ENCODE measurements around the gene MBD3L3.
A peak's percentile ranks its signal among the peaks of the same experiment; 100 is the strongest.
"Not testable (repeated sequence)": the region's sequence is repeated elsewhere in the genome, so short reads cannot be mapped to it uniquely, and the experiment has no call there.

MBD3L3 gene

GRCh38 chr19:7058576-7058975 lies at the start of gene MBD3L3:
TSS of gene MBD3L3 (minus strand) at chr19:7058676. CDS start at chr19:7058605, 71 bp downstream.
- DNase-seq: not testable (repeated sequence)

DNA sequence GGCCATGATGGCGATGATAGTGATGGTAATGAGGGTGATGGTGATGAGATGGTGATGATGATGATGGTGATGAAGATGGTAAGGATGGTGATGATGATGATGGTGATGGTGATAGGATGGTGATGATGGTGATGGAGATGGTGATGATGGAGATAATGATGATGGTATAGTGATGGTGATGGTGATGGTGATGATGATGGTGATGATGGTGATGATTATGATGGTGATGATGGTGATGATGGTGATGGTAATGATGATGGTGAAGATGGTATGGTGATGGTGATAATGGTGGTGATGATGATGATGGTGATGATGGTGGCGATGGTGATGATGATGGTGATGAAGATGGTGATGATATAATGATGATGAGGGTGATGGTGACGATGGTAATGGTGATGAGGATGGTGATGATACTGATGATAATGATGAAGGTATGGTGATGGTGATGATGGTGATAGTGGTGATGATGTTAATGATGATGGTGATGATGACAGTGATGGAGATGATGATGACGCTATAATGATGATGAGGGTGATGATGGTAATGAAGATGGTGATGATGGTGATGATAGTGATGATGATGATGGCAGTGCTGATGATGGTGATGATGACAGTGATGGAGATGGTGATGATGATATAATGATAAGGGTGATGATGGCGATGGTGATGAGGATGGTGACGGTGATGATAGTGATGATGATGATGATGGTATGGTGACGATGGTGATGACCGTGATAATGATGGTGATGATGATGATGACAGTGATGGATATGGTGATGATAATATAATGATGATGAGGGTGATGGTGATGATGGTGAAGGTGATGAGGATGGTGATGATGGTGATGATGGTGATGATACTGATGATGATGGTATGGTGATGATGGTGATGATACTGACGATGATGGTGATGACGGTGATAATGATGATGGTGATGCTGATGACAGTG lies 48.5 kb upstream of the MBD3L3 start:
- no peak for DNase-seq

- no peak for DNase-seq
Measured at GRCh38 chr19:7104747-7105447, 46.4 kb upstream of the MBD3L3 start.

GRCh38 chr19:7101498-7102253 lies 43.2 kb upstream of the MBD3L3 start:
- DNase-seq: no peak

DNA sequence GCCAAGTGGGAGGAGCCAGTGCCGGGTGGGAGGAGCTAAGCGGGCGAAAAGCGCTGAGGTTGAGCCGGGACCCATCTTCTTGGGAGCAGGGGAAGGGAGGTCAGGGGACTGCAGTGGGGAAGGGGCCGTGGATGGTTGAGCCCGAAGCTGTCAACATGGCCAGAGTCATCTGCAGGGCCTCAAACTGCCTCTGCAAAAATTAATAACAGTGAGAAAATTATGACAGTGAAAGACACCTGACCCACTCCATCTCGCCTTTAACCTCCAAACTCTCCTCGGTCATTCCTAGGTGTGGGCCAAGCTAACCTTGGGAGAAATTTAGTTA lies 41.1 kb upstream of the MBD3L3 start:
- DNase-seq: no peak

- DNase-seq: peak; percentile 85
Measured at GRCh38 chr19:7098701-7099596, 40.5 kb upstream of the MBD3L3 start.

GRCh38 chr19:7098096-7098495 lies 39.6 kb upstream of the MBD3L3 start:
- DNase-seq: no peak

- DNase-seq: no peak
Measured at GRCh38 chr19:7088999-7089398, 30.5 kb upstream of the MBD3L3 start.

- DNase-seq: no peak
Measured at GRCh38 chr19:7083076-7083956, 24.8 kb upstream of the MBD3L3 start.

GRCh38 chr19:7078008-7078407 lies 19.5 kb upstream of the MBD3L3 start:
- no peak for DNase-seq

GRCh38 chr19:7076151-7076550 lies 17.7 kb upstream of the MBD3L3 start:
- DNase-seq: no peak

DNA sequence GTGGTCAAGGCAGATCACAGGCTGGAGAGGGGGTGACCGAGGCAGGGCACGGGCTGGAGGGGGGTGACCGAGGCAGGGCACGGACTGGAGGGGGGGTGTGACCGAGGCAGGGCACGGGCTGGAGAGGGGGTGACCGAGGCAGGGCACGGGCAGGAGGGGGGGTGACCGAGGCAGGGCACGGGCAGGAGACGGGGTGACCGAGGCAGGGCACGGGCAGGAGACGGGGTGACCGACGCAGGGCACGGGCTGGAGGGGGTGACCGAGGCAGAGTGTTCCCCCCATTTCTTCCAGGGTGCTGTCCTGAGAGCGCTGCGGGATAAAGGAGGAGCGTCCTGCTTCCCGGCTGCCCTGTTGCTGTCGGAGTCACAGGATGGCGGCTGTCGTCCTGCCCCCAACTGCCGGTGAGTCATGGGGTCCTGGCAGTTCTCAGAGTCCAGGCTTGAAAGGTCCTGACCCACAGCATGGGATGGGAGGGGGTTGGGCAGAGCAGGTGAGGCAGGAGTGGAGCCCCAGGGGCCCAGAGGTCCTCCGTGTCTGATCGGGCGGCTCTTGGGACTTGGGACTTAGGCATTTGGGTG lies 16.3 kb upstream of the MBD3L3 start:
- DNase-seq: no peak

GRCh38 chr19:7072541-7072940 lies 14.1 kb upstream of the MBD3L3 start:
- no peak for DNase-seq

DNA sequence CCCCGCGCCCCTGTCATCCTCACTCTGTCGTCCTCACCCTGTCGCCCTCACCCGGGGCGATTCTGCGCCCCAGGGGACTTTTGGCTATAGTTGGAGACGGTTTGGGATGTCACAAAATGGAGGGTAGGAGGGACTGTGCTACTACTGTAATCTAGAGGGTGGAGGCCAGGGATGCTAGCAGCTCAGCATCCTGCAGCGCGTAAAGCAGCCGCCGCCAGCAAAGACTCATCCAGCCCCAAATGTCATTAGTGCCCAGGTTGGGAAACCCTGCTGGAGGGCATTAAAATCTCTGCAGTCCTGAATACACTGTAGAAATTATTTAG lies 11.4 kb upstream of the MBD3L3 start:
- no peak for DNase-seq

GRCh38 chr19:7069042-7069903 lies 10.8 kb upstream of the MBD3L3 start, which contains the start of gene ZNF557:
TSS of gene ZNF557 (plus strand) at chr19:7069703. CDS start at chr19:7075075, 5,372 bp downstream.
- peak; percentile 86 for DNase-seq

GRCh38 chr19:7068599-7068998 lies 10.1 kb upstream of the MBD3L3 start:
- DNase-seq: no peak

DNA sequence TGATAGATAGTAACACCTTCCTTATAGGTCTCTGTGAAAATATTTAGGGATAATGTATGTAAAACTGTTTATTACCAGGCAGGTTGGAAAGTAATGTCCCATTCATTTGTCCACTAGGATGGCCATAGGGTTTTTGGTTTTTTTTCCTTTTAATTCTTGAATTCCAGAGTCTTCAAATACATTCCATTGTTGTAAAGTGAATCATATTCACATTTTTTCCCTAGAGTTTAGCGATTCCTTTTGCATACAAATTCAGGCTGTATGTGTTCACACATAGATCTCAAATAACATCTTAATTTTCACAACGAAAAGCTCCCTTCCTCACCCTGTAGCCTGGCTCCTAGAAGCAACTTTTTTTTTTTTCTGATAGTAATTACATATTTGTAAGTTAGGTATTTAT lies 9.2 kb upstream of the MBD3L3 start:
- no peak for DNase-seq

- DNase-seq: not testable (repeated sequence)
Measured at GRCh38 chr19:7067122-7067521, 8.6 kb upstream of the MBD3L3 start.

DNA sequence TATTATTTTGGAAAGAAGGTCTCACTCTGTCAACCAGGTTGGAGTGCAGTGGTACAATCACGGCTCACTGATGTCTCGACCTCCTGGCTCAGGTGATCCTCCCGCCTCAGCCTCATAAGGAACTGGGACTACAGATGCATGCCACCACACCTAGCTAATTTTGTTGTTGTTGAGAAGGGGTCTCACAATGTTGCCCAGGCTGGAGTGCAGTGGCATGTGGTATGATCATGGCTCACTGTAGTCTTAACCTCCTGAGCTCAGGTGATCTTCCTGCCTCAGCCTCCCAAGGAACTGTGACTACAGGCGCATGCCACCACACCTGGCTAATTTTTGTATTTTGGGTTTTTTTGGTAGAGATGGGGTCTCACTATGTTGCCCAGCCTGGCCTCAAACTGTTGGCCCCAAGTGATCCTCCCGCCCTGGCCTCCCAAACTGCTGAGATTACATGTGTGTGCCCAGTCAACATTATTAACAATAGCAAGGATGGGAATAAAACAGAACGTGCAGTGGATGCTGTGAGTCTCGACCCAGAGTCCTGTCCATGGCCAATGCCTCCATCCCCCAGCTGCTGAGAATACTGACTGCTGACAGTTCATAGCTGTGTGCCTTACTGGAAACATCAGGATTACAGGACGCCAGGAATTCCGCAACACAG lies 5.4 kb upstream of the MBD3L3 start:
- no peak for DNase-seq
